Raji (cell line): ENCODE data around the gene PCF11.

ENCODE experiments used
- POLR2A ChIP-seq: IDR thresholded peaks from 2 replicates; pipeline ENCODE4 v1.6.1; 2011; ENCODE audit warnings: low read depth, low read length, control low read depth; ENCODE audit not compliant: insufficient read depth

Gene PCF11

DNA sequence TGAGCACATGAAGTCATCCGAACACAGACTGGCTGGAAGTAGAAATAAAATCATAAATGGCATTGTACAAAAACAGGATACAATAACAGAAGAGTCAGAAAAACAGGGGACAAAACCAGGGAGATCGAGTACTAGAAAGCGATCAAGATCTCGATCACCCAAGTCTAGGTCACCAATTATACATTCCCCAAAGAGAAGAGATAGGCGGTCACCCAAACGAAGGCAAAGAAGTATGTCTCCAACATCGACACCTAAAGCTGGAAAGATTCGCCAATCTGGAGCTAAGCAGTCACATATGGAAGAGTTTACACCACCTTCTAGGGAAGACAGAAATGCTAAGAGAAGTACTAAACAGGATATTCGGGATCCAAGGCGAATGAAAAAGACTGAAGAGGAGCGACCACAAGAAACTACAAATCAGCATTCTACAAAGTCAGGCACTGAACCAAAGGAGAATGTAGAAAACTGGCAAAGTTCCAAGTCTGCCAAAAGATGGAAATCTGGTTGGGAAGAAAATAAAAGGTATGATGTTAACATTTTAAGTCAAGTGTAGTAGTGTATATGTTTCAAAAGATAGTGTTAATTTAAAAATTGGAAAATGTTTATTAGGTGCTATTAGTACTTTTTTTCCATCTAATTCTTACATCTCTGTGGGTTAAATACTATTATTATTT is 9.4 kb downstream of the PCF11 start:
- TF ChIP-seq POLR2A: no peak

DNA sequence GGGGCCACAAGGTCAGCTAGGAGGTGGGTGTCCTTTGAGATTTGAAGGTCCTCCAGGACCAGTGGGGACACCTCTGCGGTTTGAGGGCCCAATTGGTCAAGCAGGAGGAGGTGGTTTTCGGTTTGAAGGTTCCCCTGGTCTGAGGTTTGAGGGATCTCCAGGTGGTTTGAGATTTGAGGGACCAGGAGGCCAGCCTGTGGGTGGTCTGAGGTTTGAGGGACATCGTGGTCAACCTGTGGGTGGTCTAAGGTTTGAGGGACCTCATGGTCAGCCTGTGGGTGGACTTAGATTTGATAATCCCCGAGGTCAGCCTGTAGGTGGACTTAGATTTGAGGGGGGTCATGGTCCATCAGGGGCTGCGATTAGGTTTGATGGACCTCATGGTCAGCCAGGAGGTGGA is 11.8 kb downstream of the PCF11 start:
- TF ChIP-seq POLR2A: no peak

DNA sequence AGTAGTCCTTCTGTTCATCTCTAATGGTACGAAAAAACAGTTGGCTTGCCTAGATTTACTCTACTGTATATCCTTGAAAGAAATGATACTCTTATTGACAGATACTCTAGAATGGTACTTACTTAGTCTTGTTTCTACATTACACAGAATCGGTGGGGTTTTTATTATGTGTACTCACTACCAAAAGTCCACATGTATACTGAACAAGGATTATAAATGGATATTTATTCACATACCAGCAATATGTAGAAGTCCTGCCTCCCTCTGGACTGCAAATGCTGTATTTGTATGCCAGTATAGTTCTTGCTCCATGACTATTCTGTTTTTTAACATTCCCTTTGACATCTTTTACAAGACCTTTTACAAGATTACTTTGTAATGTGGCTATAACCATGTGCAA is 13.9 kb downstream of the PCF11 start:
- TF ChIP-seq POLR2A: no peak

DNA sequence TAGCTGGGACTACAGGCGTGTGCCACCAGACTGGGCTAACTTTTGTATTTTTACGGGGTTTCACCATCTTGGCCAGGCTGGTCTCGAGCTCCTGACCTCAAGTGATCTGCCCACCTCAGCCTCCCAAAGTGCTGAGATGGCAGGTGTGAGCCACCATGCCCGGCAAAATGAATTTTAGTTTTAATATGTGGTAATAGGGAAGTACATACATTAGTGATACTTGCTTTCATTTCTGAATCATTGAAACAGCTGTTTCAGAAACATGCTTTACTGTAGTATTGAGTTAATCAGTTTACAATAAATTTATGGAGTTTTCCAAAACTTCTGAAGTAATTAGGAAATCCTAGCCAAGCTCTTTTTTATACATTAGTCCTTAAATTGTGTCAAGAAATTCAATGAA is 15.6 kb downstream of the PCF11 start:
- TF ChIP-seq POLR2A: no peak

DNA sequence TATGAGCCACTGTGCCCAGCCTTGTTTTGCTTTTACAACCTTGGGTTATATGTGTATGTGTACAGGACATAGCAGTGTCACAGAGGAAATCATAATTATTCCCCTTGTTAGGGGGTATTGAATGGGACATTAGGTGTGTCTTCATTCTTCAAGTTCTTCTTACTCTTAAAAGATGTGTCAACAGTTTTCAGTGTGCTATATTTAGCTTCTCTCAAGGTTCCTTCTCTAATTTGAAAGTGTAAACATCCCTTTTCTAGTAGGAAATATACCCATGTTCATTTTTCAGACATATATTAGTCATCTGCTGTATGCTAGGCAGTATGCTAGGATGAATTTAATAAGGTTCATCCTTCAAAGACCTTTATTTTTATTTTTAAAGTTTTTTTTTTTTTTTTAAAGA is 17.1 kb downstream of the PCF11 start:
- no peak for TF ChIP-seq POLR2A

DNA sequence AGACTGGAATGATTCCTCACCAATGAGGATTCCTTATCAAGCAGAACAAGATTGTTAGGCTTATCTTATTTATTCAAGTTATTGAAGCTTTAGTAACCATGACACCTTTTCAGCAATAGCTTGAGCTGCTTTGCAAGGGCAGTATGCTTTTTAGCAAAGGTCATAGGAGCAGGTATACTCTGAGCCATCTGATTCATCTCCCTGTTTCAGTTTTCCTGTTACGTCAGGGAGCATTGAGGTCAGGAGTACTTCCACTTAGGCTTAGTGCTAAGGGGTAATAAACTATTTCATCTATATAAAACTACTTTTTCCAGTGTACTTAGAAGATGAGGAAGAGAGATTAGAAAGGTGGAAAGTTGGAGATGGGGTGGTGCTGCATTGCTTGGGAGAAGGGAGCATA is 18.9 kb downstream of the PCF11 start:
- no peak for TF ChIP-seq POLR2A

DNA sequence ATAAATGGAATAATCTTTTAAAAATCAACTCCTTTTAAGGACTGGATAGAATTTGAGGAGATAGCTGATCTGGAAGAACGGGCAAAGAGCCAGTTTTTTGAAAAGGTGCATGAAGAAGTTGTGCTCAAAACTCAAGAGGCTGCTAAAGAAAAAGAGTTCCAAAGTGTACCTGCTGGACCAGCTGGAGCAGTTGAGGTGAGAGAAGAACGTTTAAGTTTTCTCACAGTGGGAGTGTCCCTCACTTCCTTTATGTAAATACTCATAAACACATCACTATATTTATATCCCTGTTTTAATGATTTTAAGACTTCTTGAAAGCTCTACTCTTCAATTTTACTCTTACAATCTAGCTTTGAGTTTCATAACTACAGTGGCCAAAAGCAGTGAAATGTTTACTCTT is 24.9 kb downstream of the PCF11 start:
- TF ChIP-seq POLR2A: no peak

DNA sequence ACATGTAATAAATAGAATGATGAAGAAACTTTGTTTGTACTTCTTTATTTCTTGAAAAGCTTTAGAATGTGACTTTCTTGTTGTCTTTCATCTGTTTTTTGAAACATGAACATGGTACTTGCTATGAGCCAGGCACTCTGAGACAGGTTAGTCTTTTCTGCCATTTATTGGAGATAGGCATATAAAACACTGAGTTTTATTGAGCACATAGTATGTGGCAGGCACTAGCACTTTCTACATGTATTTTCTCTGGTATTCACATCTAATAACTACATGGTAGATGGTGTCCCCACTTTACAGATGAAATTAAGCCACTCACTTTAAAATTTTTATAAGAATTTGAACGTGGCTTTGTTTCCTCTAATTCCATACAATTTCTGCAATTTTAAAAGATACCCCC is 28.8 kb downstream of the PCF11 start:
- no peak for TF ChIP-seq POLR2A

DNA sequence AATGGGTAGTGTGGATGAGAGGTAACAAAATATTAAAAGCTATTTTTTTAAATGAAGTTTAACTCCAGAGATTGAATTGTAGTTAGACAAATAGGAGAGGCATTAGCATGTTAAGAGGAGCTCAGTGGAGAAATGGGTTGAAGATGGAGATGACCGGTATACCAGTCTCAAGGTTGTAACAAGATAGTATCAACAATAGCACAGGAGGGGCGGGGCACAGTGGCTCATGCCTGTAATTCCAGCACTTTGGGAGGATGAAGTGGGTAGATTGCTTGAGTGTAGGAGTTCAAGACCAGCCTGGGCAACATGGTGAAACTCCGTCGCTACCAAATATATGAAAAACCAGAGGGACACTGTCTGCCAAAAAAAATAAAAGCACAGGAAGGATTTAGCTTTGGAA is 30.5 kb downstream of the PCF11 start:
- no peak for TF ChIP-seq POLR2A

DNA sequence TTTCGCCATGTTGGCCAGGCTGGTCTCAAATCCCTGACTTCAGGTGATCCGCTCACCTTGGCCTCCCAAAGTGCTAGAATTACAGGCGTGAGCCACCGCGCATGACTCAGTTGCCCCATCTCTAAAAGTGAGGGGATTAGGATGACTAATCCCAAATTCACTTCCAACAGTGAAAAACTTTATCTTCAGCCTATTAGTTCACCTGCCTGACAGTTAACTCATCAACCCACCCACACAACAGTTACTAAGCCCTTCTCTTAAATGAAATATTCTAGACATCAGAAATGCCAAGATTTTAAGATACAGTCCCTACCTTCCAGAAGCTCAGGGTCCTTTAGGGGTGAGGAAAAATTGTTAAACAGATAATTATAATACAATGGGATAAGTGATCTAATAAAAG is 34.6 kb downstream of the PCF11 start:
- no peak for TF ChIP-seq POLR2A

DNA sequence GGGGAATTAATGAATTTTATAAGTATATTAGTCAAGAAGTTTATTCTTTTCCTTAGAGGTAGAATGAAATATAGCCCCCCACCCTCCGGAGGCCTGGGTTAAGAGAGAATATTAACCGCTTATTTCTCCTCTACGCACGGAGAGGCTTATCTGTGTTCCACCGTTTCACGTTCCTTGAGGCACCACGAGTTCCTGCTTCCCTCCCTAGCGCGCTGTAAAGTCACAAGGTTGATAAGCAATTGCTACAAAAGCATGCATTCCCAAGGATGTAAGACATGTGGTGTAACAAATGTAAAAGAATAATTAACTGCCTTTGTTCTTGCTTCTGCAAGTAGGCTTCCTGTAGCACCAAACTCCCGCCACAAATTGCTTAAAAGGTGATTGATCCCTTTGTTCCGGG is 35.1 kb downstream of the PCF11 start:
- no peak for TF ChIP-seq POLR2A

DNA sequence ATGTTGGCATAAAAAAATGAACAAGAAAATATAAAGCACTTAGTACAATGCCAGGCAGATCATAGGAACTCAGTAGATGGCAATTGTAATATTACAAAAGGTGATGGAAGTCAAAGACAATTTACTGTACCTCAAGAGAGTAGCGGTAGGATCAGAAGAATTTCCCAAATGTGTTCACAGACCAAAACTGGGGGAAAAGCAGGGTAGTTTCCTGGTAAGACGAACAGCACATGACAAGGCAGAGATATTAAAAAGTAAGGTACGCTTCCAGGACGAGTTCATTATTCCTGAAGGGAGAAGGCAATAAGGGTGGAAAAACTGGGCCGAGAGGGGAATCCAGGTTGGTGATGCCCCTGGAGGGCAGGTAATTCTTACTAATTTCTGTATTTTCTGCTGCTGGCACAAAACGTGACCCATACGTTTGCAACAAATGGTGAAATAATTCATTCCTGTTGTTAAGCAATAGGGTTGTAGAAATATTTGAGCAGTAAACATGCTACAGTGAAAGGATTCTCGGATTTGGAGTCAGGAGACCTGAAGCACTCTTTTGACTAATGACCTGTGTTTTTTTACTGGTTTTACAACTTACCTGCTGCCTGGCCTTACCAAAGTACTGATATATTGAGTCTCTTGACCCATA is 35.8 kb downstream of the PCF11 start:
- TF ChIP-seq POLR2A: no peak

DNA sequence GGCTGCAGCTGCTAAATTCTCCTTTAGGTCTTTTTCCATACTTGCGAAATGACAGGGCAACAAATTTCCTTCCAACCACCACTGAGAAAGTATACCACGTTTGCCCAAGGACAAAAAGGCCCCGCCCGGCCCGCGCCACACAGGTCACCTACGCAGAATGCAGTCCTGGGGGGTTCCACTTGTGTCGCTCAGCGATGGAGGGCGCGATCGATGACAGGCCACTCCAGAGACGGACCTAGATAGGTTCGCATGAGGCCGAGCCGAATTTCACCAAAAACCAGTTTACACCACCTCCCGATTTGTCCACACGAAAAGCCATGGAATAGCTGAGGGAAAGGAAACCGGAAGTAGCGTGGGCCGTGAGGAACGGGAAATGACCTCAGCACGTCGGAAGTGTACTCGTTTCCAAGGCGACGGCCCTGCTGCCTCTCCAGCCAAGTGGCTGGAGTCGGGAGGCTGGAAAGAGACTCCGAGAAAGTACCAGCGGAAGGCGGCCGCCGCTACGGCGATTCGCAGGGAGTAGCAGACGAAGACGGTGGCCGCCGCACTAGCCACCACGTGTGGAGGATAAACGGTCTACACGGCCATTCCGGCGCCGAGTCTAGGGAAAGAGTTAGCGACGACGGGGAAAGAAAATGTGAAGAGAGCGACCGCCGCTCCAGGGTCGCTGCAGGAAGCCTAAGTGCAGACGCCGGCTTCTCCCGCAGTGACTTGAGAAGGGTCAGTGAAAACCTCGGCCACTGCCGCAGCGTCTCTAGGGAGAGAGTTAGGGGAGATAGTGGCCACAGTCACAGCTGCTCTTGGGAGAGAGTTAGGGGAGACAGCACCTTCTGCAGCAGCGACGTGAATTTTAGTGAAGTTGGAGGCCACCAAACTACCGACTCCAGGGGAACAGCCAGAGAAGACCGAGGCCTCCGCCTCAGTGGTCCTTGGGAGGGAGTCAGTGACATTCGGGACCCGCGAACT is 36.7 kb downstream of the PCF11 start, which contains the start of gene ANKRD42:
ANKRD42 (plus strand) TSS at position 398 of the 966 bp plus-strand sequence. CDS start 959 bp downstream, outside the sequence.
- peak; percentile 82 for TF ChIP-seq POLR2A

DNA sequence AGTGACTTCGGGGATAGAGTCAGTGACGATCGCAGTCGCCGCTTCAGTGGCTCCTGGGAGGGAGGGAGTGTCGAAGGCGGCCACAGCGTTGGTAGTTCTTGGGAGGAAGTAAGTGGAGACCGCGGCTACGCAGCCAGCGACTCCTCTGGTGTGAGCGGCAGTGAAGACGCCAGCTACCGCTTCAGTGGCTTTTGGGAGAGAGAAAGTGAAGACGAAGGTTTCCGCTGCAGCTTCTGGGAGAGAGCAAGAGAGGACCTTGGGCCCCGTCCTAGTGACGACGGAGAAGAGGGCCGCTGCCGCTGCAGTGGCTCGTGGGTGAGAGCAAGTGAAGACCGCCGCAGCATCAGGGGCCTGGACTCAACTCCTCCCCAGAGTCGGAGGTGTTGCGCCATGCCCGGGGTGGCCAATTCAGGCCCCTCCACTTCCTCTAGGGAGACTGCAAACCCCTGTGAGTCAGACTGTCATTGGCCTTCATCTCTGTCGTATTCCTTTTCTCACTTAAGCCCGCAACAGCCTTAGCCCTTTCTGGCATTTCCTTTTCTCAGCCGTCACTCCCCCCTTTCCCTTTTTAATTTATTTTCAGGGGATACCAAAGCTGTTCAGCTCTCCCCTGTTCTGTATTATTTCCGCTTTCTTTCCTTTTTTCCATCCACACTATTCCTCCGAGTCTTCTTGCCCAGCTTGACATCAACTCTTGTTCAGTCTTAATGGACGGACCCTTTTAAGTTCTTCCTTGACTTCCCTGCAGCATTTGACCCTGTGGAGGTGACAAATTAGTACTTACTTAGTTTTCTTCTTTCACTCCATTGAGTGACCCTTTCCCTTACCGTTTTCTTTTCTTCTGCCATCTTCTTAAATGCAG is 37.6 kb downstream of the PCF11 start:
- TF ChIP-seq POLR2A: no peak

DNA sequence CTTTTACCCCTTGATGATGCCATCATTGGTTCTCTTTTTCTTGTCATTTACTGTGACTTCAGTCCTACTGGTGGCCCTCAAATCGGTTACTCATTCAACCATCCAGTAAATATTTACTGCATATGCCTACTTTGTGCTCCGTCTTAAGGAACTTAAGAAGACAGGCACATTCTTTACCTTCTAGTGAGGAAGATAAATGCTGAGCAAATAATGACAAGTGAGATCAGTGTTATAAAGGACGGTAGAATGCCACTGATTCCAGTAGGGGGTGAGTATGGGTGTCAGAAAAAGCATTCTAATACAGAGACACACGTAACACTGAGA is 38.2 kb downstream of the PCF11 start:
- no peak for TF ChIP-seq POLR2A

DNA sequence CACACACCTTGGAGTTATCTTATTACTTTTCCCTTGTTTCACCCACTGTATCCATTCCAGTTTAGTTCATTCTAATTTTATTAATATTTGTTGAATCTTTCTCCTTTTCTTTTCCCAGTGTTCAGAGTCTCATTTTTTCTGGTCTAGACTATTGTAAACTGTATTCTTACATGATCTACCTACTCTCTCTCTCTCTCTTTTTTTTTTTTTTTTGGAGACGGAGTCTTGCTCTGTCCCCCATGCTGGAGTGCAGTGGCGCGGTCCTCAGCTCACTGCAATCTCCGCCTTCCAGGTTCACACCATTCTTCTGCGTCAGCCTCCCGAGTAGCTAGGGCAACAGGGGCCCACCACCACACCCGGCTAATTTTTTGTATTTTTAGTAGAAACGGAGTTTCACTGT is 38.7 kb downstream of the PCF11 start:
- TF ChIP-seq POLR2A: no peak

DNA sequence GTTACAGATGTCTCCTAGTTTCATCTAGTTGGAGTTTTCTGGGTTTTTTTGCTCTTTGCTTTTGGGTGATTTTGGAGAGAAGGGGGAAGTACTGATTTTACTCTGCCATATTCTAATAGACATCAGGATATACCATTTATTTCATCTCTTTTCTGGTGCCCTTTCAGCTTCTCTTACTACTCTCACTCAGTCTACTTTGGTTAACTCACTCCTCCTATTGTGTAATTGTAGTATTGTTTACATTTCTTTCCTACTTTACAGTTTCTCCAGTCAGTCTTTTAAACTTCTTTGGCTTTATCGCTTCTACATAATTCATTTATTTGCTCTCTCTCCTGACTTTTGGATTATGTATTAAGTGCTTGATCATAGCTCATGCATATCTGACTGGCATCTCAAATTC is 43.1 kb downstream of the PCF11 start:
- TF ChIP-seq POLR2A: no peak
